ENCODE results near the gene PPP3CA.
A peak's percentile ranks its signal among the peaks of the same experiment; 100 is the strongest.

The PPP3CA gene

GRCh38 chr4:101172369-101172768 is 175.0 kb downstream of the PPP3CA start:
- H3K4me3 ChIP-seq (ENCODE audit: low read length) = no peak overlapping the region
- DNase-seq (ENCODE audit: low read depth) = no peak
- TF ChIP-seq CTCF (conservative IDR thresholded peaks at IDR 0.05; ENCODE audit: low read depth, low read length) = no peak

- no peak for TF ChIP-seq CTCF (conservative IDR thresholded peaks at IDR 0.05; ENCODE audit: low read depth, low read length)
- H3K4me3 ChIP-seq (ENCODE audit: low read length) = no peak overlapping the region
- DNase-seq (ENCODE audit: low read depth) = no peak
Observed at GRCh38 chr4:101171747-101172146, 175.6 kb downstream of the PPP3CA start.

- DNase-seq (ENCODE audit: low read depth) = no peak
- H3K4me3 ChIP-seq (ENCODE audit: low read length) = no peak overlapping the region
- TF ChIP-seq CTCF (conservative IDR thresholded peaks at IDR 0.05; ENCODE audit: low read depth, low read length) = peak; percentile 63
Observed at GRCh38 chr4:101169044-101170014, 178.0 kb downstream of the PPP3CA start.

GRCh38 chr4:101163936-101164335 is 183.4 kb downstream of the PPP3CA start:
- DNase-seq (ENCODE audit: low read depth) = no peak
- H3K4me3 ChIP-seq (ENCODE audit: low read length) = no peak overlapping the region
- no peak for TF ChIP-seq CTCF (conservative IDR thresholded peaks at IDR 0.05; ENCODE audit: low read depth, low read length)

- no peak overlapping the region for H3K4me3 ChIP-seq (ENCODE audit: low read length)
- TF ChIP-seq CTCF (conservative IDR thresholded peaks at IDR 0.05; ENCODE audit: low read depth, low read length) = no peak
- DNase-seq (ENCODE audit: low read depth) = no peak
Observed at GRCh38 chr4:101162990-101163380, 184.3 kb downstream of the PPP3CA start.

- no peak for DNase-seq (ENCODE audit: low read depth)
- TF ChIP-seq CTCF (conservative IDR thresholded peaks at IDR 0.05; ENCODE audit: low read depth, low read length) = no peak
- no peak overlapping the region for H3K4me3 ChIP-seq (ENCODE audit: low read length)
Observed at GRCh38 chr4:101160792-101161592, 186.3 kb downstream of the PPP3CA start.
